HepG2 (cell line): ENCODE data around the gene HES2. TPM values are rescaled to one million over a fixed set of nuclear protein-coding genes. Genes with fewer than 3 reads are reported as not detected.
A peak's percentile ranks its signal among the peaks of the same experiment; 100 is the strongest.

Source experiments
- AGO2 ChIP-seq: fragments of 200-400 bp; formaldehyde crosslinking; optimal IDR thresholded peaks from 2 replicates; pipeline ENCODE3; 2017; ENCODE audit warnings: mild to moderate bottlenecking, low read depth, low read length, moderate library complexity
- CCAR2 ChIP-seq: fragments of 200-400 bp; formaldehyde crosslinking; optimal IDR thresholded peaks from 2 replicates; pipeline ENCODE3; 2018; ENCODE audit warnings: low read depth, mild to moderate bottlenecking, low read length, moderate library complexity
- GABPA ChIP-seq, 2 experiments: IDR thresholded peaks; 2 replicates each; pipeline ENCODE4 v1.6.1; 2011 to 2016; ENCODE audit warnings: low read depth in 2 of 2, low read length in 1 of 2, missing biosample characterization in 1 of 2, missing genetic modification characterization in 1 of 2
- GMEB2 ChIP-seq: IDR thresholded peaks from 2 replicates; pipeline ENCODE4 v1.6.1; 2016; ENCODE audit warnings: missing biosample characterization, missing genetic modification reagents, low read depth
- KAT8 ChIP-seq: IDR thresholded peaks from 2 replicates; pipeline ENCODE4 v1.6.1; 2016; ENCODE audit warnings: missing genetic modification reagents, missing compliant biosample characterization
- MED8 ChIP-seq: sonication (generic); formaldehyde crosslinking; IDR thresholded peaks from 2 replicates; pipeline ENCODE4 v1.8.1; 2023; ENCODE audit warnings: mild to moderate bottlenecking, missing genetic modification reagents; ENCODE audit not compliant: insufficient replicate concordance
- NFIC ChIP-seq: IDR thresholded peaks from 2 replicates; pipeline ENCODE4 v1.6.1; 2012; ENCODE audit warnings: mild to moderate bottlenecking, low read length, inconsistent platforms
- SKI ChIP-seq: fragments of 450-650 bp; IDR thresholded peaks from one replicate; pipeline ENCODE4 v1.6.1; 2018; ENCODE audit warnings: mild to moderate bottlenecking; ENCODE audit not compliant: partially characterized antibody
- SMARCE1 ChIP-seq: fragments of 450-650 bp; IDR thresholded peaks from 2 replicates; pipeline ENCODE4 v1.6.1; 2017; ENCODE audit warnings: borderline replicate concordance
- TEAD2 ChIP-seq: sonication (generic); formaldehyde crosslinking; IDR thresholded peaks from 2 replicates; pipeline ENCODE4 v1.9.0; 2021; ENCODE audit warnings: missing genetic modification reagents
- TOPORS ChIP-seq: sonication (generic); formaldehyde crosslinking; IDR thresholded peaks from 2 replicates; pipeline ENCODE4 v1.8.0; 2023; ENCODE audit warnings: mild to moderate bottlenecking, missing genetic modification reagents
- ZKSCAN1 ChIP-seq: fragments of 150-350 bp; IDR thresholded peaks from 2 replicates; pipeline ENCODE4 v1.6.1; 2014; ENCODE audit warnings: low read length
- ZNF235 ChIP-seq: sonication (generic); formaldehyde crosslinking; IDR thresholded peaks from 2 replicates; pipeline ENCODE4 v1.8.1; 2023; ENCODE audit warnings: mild to moderate bottlenecking, missing genetic modification reagents, borderline replicate concordance
- ZNF296 ChIP-seq: sonication (generic); formaldehyde crosslinking; conservative IDR thresholded peaks from 2 replicates; pipeline ENCODE4 v1.5.0; 2020; ENCODE audit warnings: mild to moderate bottlenecking, missing genetic modification reagents
- ZNF3 ChIP-seq: IDR thresholded peaks from 2 replicates; pipeline ENCODE4 v1.7.0; 2017; ENCODE audit warnings: inconsistent platforms
- ZNF318 ChIP-seq: sonication (generic); formaldehyde crosslinking; IDR thresholded peaks from 2 replicates; pipeline ENCODE4 v1.4.0; 2020; ENCODE audit warnings: mild to moderate bottlenecking, missing genetic modification reagents
- ZNF569 ChIP-seq: sonication (generic); formaldehyde crosslinking; IDR thresholded peaks from 2 replicates; pipeline ENCODE4 v1.5.0; 2020; ENCODE audit warnings: mild to moderate bottlenecking, missing genetic modification reagents, moderate library complexity, borderline replicate concordance
- ZNF75D ChIP-seq: sonication (generic); formaldehyde crosslinking; IDR thresholded peaks from 2 replicates; pipeline ENCODE4 v1.8.1; 2023; ENCODE audit warnings: missing genetic modification reagents, mild to moderate bottlenecking, borderline replicate concordance
- ZNF839 ChIP-seq: sonication (generic); formaldehyde crosslinking; IDR thresholded peaks from 2 replicates; pipeline ENCODE4 v1.4.0; 2020; ENCODE audit warnings: missing genetic modification reagents, mild to moderate bottlenecking, borderline replicate concordance
- polyA plus RNA-seq, 8 experiments: library from polyadenylated mRNA; depleted of rRNA in 3 of 8; stranded (reverse) in 7 of 8; unstranded in 1 of 8; fragments of >200 nt; fragmentation: Illumina TruSeq in 4 of 8; extraction: Trizol in 4 of 8; gene quantifications; 2 replicates each; pipeline versions ENCODE4 v1.2.1 to v1.2.3, GENCODE V29; 2011 to 2016; ENCODE audit warnings: low read depth in 4 of 8, missing spikeins in 1 of 8, mixed read lengths in 1 of 8; ENCODE audit not compliant: insufficient read depth in 1 of 8
- total RNA-seq, 5 experiments: library from RNA; depleted of rRNA; stranded (reverse); fragments of >200 nt; fragmentation: Illumina TruSeq; extraction: Trizol; gene quantifications; 2 replicates each; pipeline ENCODE4 v1.2.3, GENCODE V29; 2016; ENCODE audit warnings: low read depth in 1 of 5

The HES2 gene
- total and polyA plus RNA-seq, 2 of the 13 experiments (the other 11 are each of a cell fraction or from before 2014, with no cell fraction given), result 0.11 to 0.17 TPM

GRCh38 chr1:6447818-6448748 lies 28.4 kb upstream of the HES2 start (continued):
- TF ChIP-seq ZNF3 (CRISPR knock-in tag) (no peak), CCAR2 (no peak), KAT8 (peak; percentile 59), AGO2 (peak; percentile 79), SKI (no peak), ZKSCAN1 (no peak), GABPA (IDR thresholded peaks at IDR 0.05; ENCODE audit: low read depth, low read length) (no peak), GABPA (CRISPR knock-in tag; IDR thresholded peaks at IDR 0.05; ENCODE audit: low read depth) (no peak; the same call in 1 of the 2 replicates), NFIC (no peak), ZNF318 (CRISPR knock-in tag) (peak; percentile 7; the same call in 1 of the 2 replicates), ZNF75D (CRISPR knock-in tag) (no peak), ZNF839 (CRISPR knock-in tag) (no peak), TOPORS (CRISPR knock-in tag) (no peak; the same call in 1 of the 2 replicates), TEAD2 (no peak), GMEB2 (CRISPR knock-in tag) (no peak), ZNF296 (CRISPR knock-in tag) (no peak), MED8 (CRISPR knock-in tag) (peak; percentile 80), ZNF235 (peak; percentile 15; the same call in 1 of the 2 replicates), SMARCE1 (no peak), ZNF569 (no peak)
